ENCODE measurements around the gene MYH7.
A peak's percentile ranks its signal among the peaks of the same experiment; 100 is the strongest.
"Not testable (repeated sequence)": the region's sequence is repeated elsewhere in the genome, so short reads cannot be mapped to it uniquely, and the experiment has no call there.

The MYH7 gene

DNA sequence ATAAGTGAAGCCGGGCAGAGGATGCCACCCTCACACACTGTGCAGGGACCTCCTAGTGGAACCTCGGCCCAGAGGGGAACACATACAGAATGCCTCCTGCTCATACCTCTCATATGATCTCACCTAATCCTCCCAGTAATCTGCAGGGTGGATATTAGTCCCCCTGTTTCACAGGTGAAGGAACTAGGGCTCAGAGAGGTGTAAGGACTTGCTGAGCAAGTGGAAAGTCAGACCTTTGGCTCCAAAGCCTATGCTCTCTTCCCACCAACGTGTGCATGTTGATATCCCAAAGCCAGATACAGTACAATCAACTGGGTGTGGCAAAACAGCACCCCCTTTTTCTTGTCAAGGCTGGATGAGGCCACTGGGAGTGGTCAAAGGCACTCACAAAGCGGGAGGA lies 31.6 kb downstream of the MYH7 start:
- Histone ChIP-seq H3K9ac (ENCODE audit: low read length) (no peak overlapping the region), H3K4me1 (ENCODE audit: control insufficient read depth, insufficient read depth, low read length) (no peaks in the 10 kb centered on the region), H3K36me3 (ENCODE audit: control insufficient read depth, insufficient read depth, low read length, severe bottlenecking) (no peaks in the 10 kb centered on the region), H3K27me3 (replicated peaks; ENCODE audit: control insufficient read depth, insufficient read depth, low read length) (peaks cover 36% of the 10 kb centered on the region), H3K9me3 (ENCODE audit: control insufficient read depth, low read length) (no peaks in the 10 kb centered on the region), H3K4me3 (ENCODE audit: low read length) (no peak overlapping the region)
- no peak for DNase-seq (ENCODE audit: low read depth)

DNA sequence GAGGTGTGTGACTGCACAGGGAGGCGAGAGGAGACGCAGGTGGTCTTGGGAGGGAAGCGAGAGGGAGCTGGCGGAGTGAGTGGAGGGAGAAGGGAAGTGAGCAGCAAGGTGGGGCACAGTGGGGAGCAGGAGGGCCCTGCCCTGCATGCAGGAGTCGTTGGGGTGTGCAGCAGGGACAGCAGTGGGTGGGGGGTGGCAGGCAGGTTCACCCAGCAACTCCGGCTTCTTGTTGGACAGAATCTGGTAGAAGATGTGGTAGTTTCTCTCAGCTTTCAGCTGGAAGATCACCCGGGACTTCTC lies 32.4 kb downstream of the MYH7 start:
- H3K4me1 ChIP-seq (ENCODE audit: control insufficient read depth, insufficient read depth, low read length): no peaks in the 10 kb centered on the region
- H3K27me3 ChIP-seq (replicated peaks; ENCODE audit: control insufficient read depth, insufficient read depth, low read length): peaks cover 39% of the 10 kb centered on the region
- DNase-seq (ENCODE audit: low read depth): no peak
- no peak overlapping the region for H3K4me3 ChIP-seq (ENCODE audit: low read length)
- no peaks in the 10 kb centered on the region for H3K36me3 ChIP-seq (ENCODE audit: control insufficient read depth, insufficient read depth, low read length, severe bottlenecking)
- H3K9me3 ChIP-seq (ENCODE audit: control insufficient read depth, low read length): no peaks in the 10 kb centered on the region
- H3K9ac ChIP-seq (ENCODE audit: low read length): no peak overlapping the region

DNA sequence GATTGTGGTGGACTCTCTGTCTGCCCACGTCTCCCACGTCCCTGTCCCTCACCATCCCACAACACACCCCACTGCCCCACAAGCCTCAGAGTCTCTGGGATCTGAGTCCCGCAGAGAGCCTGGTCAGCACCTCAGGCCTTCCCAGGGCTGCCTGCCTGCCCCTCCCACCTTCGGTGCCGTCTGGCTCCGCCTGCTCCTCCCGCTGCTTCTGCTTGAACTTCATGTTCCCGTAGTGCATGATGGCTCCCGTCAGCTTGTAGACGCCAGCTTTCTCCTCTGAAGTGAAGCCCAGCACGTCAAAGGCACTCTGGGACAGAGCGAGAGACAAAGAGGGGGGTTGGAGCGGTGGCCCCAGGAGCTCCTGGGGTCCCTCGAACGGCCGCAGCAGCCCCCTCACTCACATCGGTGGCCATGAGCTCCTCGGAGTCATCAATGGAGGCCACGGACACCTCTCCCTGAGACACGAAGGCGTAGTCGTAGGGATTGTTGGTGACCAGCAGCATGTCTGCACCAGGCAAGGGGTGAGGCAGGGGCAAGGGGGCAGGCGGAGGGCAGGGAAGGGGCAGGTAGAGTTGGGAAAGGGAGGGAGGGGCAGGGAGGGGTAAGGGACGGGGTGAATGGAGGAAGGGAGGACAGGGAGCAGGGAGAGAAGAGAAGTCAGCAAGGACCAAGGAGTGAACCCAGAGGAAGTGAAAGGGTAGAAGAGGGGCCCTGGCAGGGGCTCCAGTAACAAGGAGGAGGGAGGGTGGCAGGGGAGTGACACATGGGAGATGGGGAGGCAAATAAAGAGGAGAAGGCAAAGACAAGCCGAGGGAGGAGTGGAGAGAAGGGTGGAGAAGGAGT lies 32.9 kb downstream of the MYH7 start:
- H3K4me1 ChIP-seq (ENCODE audit: control insufficient read depth, insufficient read depth, low read length): no peaks in the 10 kb centered on the region
- no peak for DNase-seq (ENCODE audit: low read depth)
- no peaks in the 10 kb centered on the region for H3K9me3 ChIP-seq (ENCODE audit: control insufficient read depth, low read length)
- H3K27me3 ChIP-seq (replicated peaks; ENCODE audit: control insufficient read depth, insufficient read depth, low read length): peaks cover 39% of the 10 kb centered on the region
- no peak overlapping the region for H3K9ac ChIP-seq (ENCODE audit: low read length)
- no peak overlapping the region for H3K4me3 ChIP-seq (ENCODE audit: low read length)
- no peaks in the 10 kb centered on the region for H3K36me3 ChIP-seq (ENCODE audit: control insufficient read depth, insufficient read depth, low read length, severe bottlenecking)

DNA sequence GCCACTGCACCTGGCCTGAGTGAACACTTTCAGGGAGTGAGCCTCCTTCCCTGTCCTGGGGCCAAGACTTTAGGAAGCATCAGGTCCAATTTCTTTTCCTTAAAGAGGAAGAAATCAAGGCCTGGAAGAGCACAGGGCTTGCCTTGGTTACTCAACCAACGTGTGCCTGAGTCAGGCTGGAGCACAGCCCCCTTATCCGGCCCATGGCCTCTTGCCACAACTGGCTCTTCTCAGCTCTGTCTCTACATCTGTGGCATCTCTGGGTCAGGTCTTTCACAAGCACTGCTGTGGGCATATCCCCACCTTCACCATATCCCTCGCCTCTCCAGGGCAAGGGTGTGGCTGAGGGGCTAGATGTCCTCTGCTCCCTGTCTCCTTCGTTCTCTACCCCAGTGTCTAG lies 34.2 kb downstream of the MYH7 start:
- no peak for DNase-seq (ENCODE audit: low read depth)
- Histone ChIP-seq H3K9me3 (ENCODE audit: control insufficient read depth, low read length) (no peaks in the 10 kb centered on the region), H3K9ac (ENCODE audit: low read length) (no peak overlapping the region), H3K4me1 (ENCODE audit: control insufficient read depth, insufficient read depth, low read length) (no peaks in the 10 kb centered on the region), H3K4me3 (ENCODE audit: low read length) (no peak overlapping the region), H3K27me3 (replicated peaks; ENCODE audit: control insufficient read depth, insufficient read depth, low read length) (peaks cover 38% of the 10 kb centered on the region), H3K36me3 (ENCODE audit: control insufficient read depth, insufficient read depth, low read length, severe bottlenecking) (no peaks in the 10 kb centered on the region)

DNA sequence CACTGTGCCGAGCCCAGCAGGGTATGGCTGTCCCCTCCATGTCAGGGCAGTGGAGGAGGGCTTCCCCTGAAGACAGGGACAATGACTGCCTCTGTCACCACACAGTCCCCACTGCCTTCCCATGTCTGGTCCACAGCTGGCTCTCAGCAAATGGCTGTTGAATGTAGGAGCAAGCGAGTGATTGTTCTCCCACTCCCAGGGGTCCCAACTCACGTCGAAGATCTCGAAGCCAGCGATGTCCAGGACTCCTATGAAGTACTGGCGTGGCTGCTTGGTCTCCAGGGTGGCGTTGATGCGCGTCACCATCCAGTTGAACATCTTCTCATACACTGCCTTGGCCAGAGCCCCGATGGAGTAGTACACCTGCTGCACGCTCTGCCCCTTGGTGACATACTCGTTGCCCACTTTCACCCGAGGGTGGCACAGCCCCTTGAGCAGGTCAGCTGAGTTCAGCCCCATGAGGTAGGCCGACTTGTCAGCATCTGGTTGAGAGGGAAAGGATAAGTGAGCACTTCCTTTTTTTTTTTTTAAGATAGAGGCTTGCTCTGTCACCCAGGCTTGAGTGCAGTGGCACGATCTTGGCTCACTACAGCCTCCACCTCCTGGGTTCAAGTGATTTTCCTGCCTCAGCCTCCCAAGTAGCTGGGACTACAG lies 34.8 kb downstream of the MYH7 start:
- H3K9ac ChIP-seq (ENCODE audit: low read length); H3K36me3 ChIP-seq (ENCODE audit: control insufficient read depth, insufficient read depth, low read length, severe bottlenecking); DNase-seq (ENCODE audit: low read depth); H3K9me3 ChIP-seq (ENCODE audit: control insufficient read depth, low read length); H3K4me3 ChIP-seq (ENCODE audit: low read length); H3K4me1 ChIP-seq (ENCODE audit: control insufficient read depth, insufficient read depth, low read length): not testable (repeated sequence)
- H3K27me3 ChIP-seq (replicated peaks; ENCODE audit: control insufficient read depth, insufficient read depth, low read length): peaks cover 33% of the 10 kb centered on the region

DNA sequence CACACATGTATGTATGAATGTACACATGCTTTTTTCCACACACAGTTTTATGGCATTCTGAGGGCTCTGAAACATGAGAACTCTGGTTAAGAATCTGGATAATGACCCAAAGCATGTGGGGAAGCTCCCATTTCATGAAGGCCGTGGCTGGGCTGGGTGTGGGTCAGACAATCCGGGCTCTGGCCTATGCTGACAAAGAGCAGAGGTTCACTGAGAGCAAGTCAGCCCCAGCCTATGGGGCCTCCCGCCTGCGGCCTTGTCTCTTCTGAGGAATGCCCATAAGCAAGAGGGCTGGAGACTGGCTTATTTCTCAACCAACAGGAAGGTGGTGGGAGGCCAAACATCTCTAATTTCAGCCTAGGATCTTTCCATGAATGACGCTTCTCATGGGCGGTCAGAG lies 35.9 kb downstream of the MYH7 start:
- peaks cover 29% of the 10 kb centered on the region for H3K27me3 ChIP-seq (replicated peaks; ENCODE audit: control insufficient read depth, insufficient read depth, low read length)
- H3K4me3 ChIP-seq (ENCODE audit: low read length): no peak overlapping the region
- DNase-seq (ENCODE audit: low read depth): peak; percentile 27
- H3K9me3 ChIP-seq (ENCODE audit: control insufficient read depth, low read length): no peaks in the 10 kb centered on the region
- H3K36me3 ChIP-seq (ENCODE audit: control insufficient read depth, insufficient read depth, low read length, severe bottlenecking): no peaks in the 10 kb centered on the region
- no peak overlapping the region for H3K9ac ChIP-seq (ENCODE audit: low read length)
- no peaks in the 10 kb centered on the region for H3K4me1 ChIP-seq (ENCODE audit: control insufficient read depth, insufficient read depth, low read length)

DNA sequence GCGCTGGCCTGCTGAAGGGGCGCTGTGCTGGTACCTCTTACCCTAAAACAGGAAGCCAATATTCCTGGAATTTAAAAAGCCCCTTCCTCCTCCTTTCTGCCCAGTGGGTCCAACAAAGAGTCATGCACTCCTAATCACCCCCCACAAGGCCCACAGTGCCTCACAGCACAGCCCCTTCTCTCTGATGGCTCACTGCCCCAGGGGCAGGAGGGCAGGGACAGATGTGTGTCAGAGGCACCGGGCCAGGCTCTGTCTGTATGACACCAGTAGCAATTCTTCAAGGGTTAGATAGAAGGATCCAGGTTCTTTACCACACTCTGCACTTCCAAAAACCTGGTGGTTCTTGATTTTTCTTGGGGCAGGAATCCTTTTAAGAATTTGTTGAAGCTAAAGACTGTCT lies 36.3 kb downstream of the MYH7 start:
- no peak for DNase-seq (ENCODE audit: low read depth)
- Histone ChIP-seq H3K9ac (ENCODE audit: low read length) (no peak overlapping the region), H3K27me3 (replicated peaks; ENCODE audit: control insufficient read depth, insufficient read depth, low read length) (peaks cover 24% of the 10 kb centered on the region), H3K36me3 (ENCODE audit: control insufficient read depth, insufficient read depth, low read length, severe bottlenecking) (no peaks in the 10 kb centered on the region), H3K9me3 (ENCODE audit: control insufficient read depth, low read length) (no peaks in the 10 kb centered on the region), H3K4me3 (ENCODE audit: low read length) (no peak overlapping the region), H3K4me1 (ENCODE audit: control insufficient read depth, insufficient read depth, low read length) (no peaks in the 10 kb centered on the region)

DNA sequence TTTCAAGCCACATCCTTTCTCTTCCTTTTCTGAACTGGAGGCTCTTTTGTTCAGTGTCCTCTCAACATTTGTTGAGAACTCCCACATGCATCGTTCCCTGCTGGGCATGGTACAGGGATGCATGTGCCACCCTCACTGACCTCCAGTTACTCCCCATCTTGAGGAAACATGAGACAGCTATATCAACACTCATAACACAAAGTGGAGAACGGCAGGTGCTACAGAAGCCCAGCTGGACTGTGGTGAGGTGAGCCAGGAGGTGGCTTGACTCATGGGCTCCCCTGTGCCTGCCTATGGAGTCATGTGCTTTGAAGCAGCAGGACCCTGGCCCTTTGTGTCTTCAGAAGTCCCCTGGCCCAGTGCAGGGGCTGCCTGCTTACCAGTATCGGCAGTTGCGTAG lies 37.1 kb downstream of the MYH7 start:
- Histone ChIP-seq H3K4me3 (ENCODE audit: low read length) (no peak overlapping the region), H3K9me3 (ENCODE audit: control insufficient read depth, low read length) (no peaks in the 10 kb centered on the region), H3K4me1 (ENCODE audit: control insufficient read depth, insufficient read depth, low read length) (no peaks in the 10 kb centered on the region), H3K27me3 (replicated peaks; ENCODE audit: control insufficient read depth, insufficient read depth, low read length) (peaks cover 23% of the 10 kb centered on the region), H3K9ac (ENCODE audit: low read length) (no peak overlapping the region), H3K36me3 (ENCODE audit: control insufficient read depth, insufficient read depth, low read length, severe bottlenecking) (no peaks in the 10 kb centered on the region)
- no peak for DNase-seq (ENCODE audit: low read depth)

DNA sequence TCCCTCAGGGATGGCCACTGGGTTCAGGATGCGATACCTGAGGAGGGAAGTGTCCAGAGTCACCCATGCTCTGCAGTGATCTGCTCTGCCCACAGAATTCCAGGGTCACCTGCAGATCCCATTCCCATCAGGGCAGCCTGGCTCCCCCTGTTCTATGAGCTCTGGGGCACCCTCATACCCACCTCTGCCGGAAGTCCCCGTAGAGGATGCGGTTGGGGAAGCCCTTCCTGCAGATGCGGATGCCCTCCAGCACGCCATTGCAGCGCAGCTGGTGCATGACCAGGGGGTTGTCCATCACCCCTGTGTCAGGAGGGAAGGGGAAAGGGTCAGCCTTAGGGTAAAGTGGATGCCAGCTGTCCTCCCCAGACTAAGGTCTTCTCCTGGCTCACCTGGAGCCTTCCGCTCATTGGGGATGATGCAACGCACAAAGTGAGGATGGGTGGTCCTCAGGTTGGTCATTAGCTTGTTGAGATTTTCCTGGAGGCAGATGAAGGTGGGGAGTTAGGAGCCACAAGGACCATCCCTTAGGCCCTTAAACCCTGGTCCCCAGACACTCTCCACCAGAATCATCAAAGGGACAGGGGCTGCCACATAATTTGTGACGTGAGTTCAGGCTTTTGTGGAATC lies 38.6 kb downstream of the MYH7 start:
- H3K9ac ChIP-seq (ENCODE audit: low read length): no peak overlapping the region
- H3K27me3 ChIP-seq (replicated peaks; ENCODE audit: control insufficient read depth, insufficient read depth, low read length): peaks cover 28% of the 10 kb centered on the region
- H3K4me3 ChIP-seq (ENCODE audit: low read length): no peak overlapping the region
- H3K36me3 ChIP-seq (ENCODE audit: control insufficient read depth, insufficient read depth, low read length, severe bottlenecking): no peaks in the 10 kb centered on the region
- no peaks in the 10 kb centered on the region for H3K9me3 ChIP-seq (ENCODE audit: control insufficient read depth, low read length)
- H3K4me1 ChIP-seq (ENCODE audit: control insufficient read depth, insufficient read depth, low read length): no peaks in the 10 kb centered on the region
- DNase-seq (ENCODE audit: low read depth): no peak

DNA sequence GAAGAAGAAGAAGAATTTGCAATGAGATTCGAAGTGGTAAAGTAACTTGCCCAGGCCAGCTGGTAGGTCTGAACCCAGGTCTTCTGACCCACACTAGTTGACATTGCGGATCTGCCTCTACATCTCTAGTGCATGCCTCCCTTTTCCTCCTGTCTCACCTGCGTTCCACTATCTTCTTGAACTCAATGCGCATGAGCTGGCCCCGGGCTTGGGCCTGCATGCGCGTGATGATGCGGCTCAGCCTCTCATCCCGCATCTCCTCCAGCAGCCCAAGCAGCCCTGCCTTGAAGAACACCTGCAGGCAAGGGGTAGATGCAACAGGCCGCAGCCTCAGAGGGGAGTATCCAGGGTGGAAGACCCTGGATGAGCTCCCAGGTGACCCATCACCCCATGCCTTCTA lies 39.3 kb downstream of the MYH7 start:
- Histone ChIP-seq H3K36me3 (ENCODE audit: control insufficient read depth, insufficient read depth, low read length, severe bottlenecking) (no peaks in the 10 kb centered on the region), H3K9ac (ENCODE audit: low read length) (no peak overlapping the region), H3K9me3 (ENCODE audit: control insufficient read depth, low read length) (no peaks in the 10 kb centered on the region), H3K4me3 (ENCODE audit: low read length) (no peak overlapping the region), H3K27me3 (replicated peaks; ENCODE audit: control insufficient read depth, insufficient read depth, low read length) (peaks cover 27% of the 10 kb centered on the region), H3K4me1 (ENCODE audit: control insufficient read depth, insufficient read depth, low read length) (no peaks in the 10 kb centered on the region)
- no peak for DNase-seq (ENCODE audit: low read depth)

DNA sequence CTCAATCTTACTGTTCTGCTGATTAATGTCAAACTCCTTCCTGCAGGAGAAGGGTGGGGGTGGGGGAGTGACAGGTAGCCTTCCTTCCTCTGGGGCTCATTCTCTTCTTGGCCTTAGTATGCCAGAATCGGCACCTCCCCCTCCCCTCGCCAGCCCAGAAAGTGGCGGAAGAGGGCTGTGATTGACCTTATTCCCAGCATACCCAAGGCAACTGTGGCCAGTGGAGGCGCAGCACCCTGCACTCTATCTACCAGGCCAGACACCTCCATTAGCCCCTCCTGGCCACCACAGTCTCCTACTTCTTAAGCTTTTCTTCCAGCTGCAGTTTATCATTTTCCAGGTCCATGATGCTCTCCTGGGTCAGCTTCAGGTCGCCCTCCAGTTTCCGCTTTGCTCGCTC lies 42.8 kb downstream of the MYH7 start:
- no peak overlapping the region for H3K9ac ChIP-seq (ENCODE audit: low read length)
- no peaks in the 10 kb centered on the region for H3K9me3 ChIP-seq (ENCODE audit: control insufficient read depth, low read length)
- no peaks in the 10 kb centered on the region for H3K36me3 ChIP-seq (ENCODE audit: control insufficient read depth, insufficient read depth, low read length, severe bottlenecking)
- no peak overlapping the region for H3K4me3 ChIP-seq (ENCODE audit: low read length)
- H3K4me1 ChIP-seq (ENCODE audit: control insufficient read depth, insufficient read depth, low read length): no peaks in the 10 kb centered on the region
- no peak for DNase-seq (ENCODE audit: low read depth)
- H3K27me3 ChIP-seq (replicated peaks; ENCODE audit: control insufficient read depth, insufficient read depth, low read length): peaks cover 40% of the 10 kb centered on the region

Measured in adipocyte (in vitro differentiated cells).